ENCODE results near the gene NT5DC3. TPM values are rescaled to one million over a fixed set of nuclear protein-coding genes. Genes with fewer than 3 reads are reported as not detected.

NT5DC3 gene
- total and polyA plus RNA-seq, 9 of the 15 experiments (the other 6 are each of a cell fraction or from before 2014, with no cell fraction given), result 6.3 to 33.5 (median 24.5) TPM

DNA sequence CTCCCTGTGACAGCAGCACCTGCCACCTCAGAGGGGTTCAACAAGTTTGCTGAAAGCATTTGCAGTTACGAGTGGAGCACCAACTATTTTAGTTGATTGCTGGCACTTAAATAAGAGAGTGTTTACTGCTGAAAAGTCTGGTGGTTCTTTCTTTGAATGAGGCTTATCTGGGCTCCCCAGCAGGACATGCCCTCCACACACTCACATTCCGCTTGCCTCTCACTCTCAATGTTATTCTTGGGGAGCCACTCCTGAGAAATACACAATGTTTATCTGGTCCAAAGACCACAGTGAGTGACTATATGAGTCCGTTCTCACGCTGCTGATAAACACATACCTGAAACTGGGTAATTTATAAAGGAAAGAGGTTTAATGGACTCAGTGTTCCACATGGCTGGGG, 31.9 kb downstream of the NT5DC3 start (continued):
- TF ChIP-seq ETV1 (tag; conservative IDR thresholded peaks at IDR 0.05; ENCODE audit: low read depth) (no peak), KHSRP (IDR thresholded peaks at IDR 0.05) (no peak), YBX1 (IDR thresholded peaks at IDR 0.05) (no peak), CREB1 (IDR thresholded peaks at IDR 0.05) (peak; percentile 13; the same call in 1 of the 2 replicates), CREB1 (CRISPR knock-in tag; IDR thresholded peaks at IDR 0.05) (no peak), RBM15 (IDR thresholded peaks at IDR 0.05; ENCODE audit: insufficient read depth, low read length) (no peak), GATAD2B (IDR thresholded peaks at IDR 0.05; ENCODE audit: borderline replicate concordance) (0 out of 2 replicates have a peak, but pooled peaks have one; percentile 35), KLF13 (tag; IDR thresholded peaks at IDR 0.05; ENCODE audit: borderline replicate concordance, low read depth) (no peak), ZNF551 (CRISPR knock-in tag; IDR thresholded peaks at IDR 0.05) (no peak), TEAD4 (IDR thresholded peaks at IDR 0.05; ENCODE audit: low read length) (peak; percentile 90), TEAD4 (CRISPR knock-in tag; IDR thresholded peaks at IDR 0.05; ENCODE audit: borderline replicate concordance) (no peak), CBX3 (IDR thresholded peaks at IDR 0.05; ENCODE audit: borderline replicate concordance in 1 of 2, low read length in 2 of 2) (no peak; a peak in 1 of 3 replicates), HNRNPH1 (optimal IDR thresholded peaks at IDR 0.05; ENCODE audit: low read depth, low read length) (no peak), NCOR1 (IDR thresholded peaks at IDR 0.05) (peak; percentile 85), STAG1 (CRISPR knock-in tag; IDR thresholded peaks at IDR 0.05; ENCODE audit: borderline replicate concordance) (no peak), CSDE1 (IDR thresholded peaks at IDR 0.05) (no peak), TCF7L2 (IDR thresholded peaks at IDR 0.05; ENCODE audit: low read depth, low read length) (no peak), MTA3 (IDR thresholded peaks at IDR 0.05; ENCODE audit: borderline replicate concordance) (no peak), HSF4 (CRISPR knock-in tag; IDR thresholded peaks at IDR 0.05; ENCODE audit: borderline replicate concordance) (no peak), ZNF384 (IDR thresholded peaks at IDR 0.05; ENCODE audit: low read depth, low read length) (no peak), CBFA2T2 (conservative IDR thresholded peaks at IDR 0.05) (peak; percentile 82), SREBF2 (CRISPR knock-in tag; IDR thresholded peaks at IDR 0.05) (no peak), ERF (CRISPR knock-in tag; IDR thresholded peaks at IDR 0.05) (no peak), POLR2AphosphoS5 (IDR thresholded peaks at IDR 0.05; ENCODE audit: control insufficient read depth, insufficient read depth, low read depth, low read length) (peak; percentile 81), SMAD3 (CRISPR knock-in tag; conservative IDR thresholded peaks at IDR 0.05) (no peak), PRPF4 (IDR thresholded peaks at IDR 0.05; ENCODE audit: insufficient read depth, low read depth, low read length, poor library complexity, severe bottlenecking) (no peak), CCAR2 (IDR thresholded peaks at IDR 0.05; ENCODE audit: low read depth, low read length) (no peak), DMBX1 (CRISPR knock-in tag; IDR thresholded peaks at IDR 0.05; ENCODE audit: borderline replicate concordance) (no peak), TBL1XR1 (IDR thresholded peaks at IDR 0.05; ENCODE audit: low read length in 2 of 2) (peak in 1 of 2 experiments; percentile 52; a peak in 1 of 4 replicates), PHF20 (IDR thresholded peaks at IDR 0.05; ENCODE audit: partially characterized antibody) (no peak), POLR3G (IDR thresholded peaks at IDR 0.05; ENCODE audit: extremely low read depth, insufficient read length, insufficient replicate concordance) (no peak)
- TF ChIP-seq, protein P1, sequence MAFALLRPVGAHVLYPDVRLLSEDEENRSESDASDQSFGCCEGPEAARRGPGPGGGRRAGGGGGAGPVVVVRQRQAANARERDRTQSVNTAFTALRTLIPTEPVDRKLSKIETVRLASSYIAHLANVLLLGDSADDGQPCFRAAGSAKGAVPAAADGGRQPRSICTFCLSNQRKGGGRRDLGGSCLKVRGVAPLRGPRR (CRISPR knock-in tag; IDR thresholded peaks at IDR 0.05), result no peak
- TF ChIP-seq, protein P2, sequence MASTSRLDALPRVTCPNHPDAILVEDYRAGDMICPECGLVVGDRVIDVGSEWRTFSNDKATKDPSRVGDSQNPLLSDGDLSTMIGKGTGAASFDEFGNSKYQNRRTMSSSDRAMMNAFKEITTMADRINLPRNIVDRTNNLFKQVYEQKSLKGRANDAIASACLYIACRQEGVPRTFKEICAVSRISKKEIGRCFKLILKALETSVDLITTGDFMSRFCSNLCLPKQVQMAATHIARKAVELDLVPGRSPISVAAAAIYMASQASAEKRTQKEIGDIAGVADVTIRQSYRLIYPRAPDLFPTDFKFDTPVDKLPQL (IDR thresholded peaks at IDR 0.05; ENCODE audit: extremely low read depth, insufficient read length), result no peak
